HAP-1 (cell line): Measurements from ENCODE around the gene ZMAT3.

ENCODE experiments used
- DNase-seq, 2 experiments: peaks; one replicate each; pipeline ENCODE4 v3.0.0-alpha.2; 2016 to 2020; ENCODE audit warnings: low spot score in 2 of 2
- H3K27me3 ChIP-seq: fragments of 250-450 bp; sonication (Bioruptor Pico); 2 replicates; pipeline ENCODE4 v1.5.1; 2020; ENCODE audit warnings: low read depth, mild to moderate bottlenecking, moderate library complexity
- H3K36me3 ChIP-seq: fragments of 250-450 bp; sonication (Bioruptor Pico); replicated peaks from 2 replicates; pipeline ENCODE4 v1.5.1; 2020; ENCODE audit warnings: mild to moderate bottlenecking
- H3K4me1 ChIP-seq: fragments of 250-450 bp; sonication (Bioruptor Pico); 2 replicates; pipeline ENCODE4 v1.5.1; 2020; ENCODE audit warnings: mild to moderate bottlenecking
- H3K4me3 ChIP-seq: fragments of 250-450 bp; sonication (Bioruptor Pico); 2 replicates; pipeline ENCODE4 v1.5.1; 2020; ENCODE audit warnings: mild to moderate bottlenecking, moderate library complexity
- H3K9me3 ChIP-seq: fragments of 250-450 bp; sonication (Bioruptor Pico); 2 replicates; pipeline ENCODE4 v1.5.1; 2020; ENCODE audit warnings: mild to moderate bottlenecking, moderate library complexity
- in situ Hi-C: fragments of 300-500 bp; cut with MboI; formaldehyde crosslinking; loops from 3 replicates; pipeline ENCODE4 v1.14.3; 2020; ENCODE audit warnings: low sequenced_read_pairs, inconsistent platforms, mixed read lengths

Gene ZMAT3

DNA sequence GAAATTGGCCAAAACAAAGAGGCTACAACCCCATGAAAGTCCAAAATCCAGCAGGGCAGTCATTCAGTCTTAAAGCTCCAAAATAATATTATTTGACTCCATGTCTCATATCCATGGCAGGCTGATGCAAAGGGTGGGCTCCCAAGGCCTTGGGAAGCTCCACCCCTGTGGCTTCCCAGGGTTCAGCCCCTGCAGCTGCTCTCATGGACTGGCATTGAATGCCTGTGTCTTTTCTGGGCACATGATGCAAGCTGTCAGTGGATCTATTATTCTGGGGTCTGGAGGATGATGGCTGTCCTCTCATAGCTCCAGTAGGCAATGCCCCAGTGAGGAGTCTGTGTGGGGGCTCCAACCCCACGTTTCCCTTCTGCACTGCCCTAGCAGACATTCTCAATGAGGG, 81.8 kb downstream of the ZMAT3 start:
- in situ Hi-C loops, result no loop called here

DNA sequence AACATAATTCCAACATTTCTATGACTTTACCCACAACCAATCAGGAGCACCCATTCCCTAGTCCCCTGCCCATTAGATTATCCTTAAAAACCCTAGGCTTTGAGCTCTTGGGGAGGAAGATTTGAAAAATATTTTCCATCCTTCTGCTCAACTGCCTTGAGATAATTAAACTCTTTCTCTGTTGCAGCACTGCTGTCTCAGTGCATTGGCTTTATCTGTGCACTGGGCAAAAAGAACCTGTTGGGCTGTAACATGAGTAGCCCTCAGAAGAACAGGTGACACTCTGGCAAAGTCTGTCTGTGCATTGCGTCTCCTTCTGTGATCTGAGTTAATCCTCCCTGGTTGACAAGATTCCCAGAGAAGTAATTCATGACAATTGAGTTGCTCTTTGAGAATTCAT, 83.9 kb downstream of the ZMAT3 start:
- Histone ChIP-seq H3K27me3 (no peaks in the 10 kb centered on the region), H3K4me1 (peaks cover 10% of the 10 kb centered on the region), H3K36me3 (no peaks in the 10 kb centered on the region), H3K9me3 (peaks cover 20% of the 10 kb centered on the region), H3K4me3 (no peak overlapping the region)
- no peak for DNase-seq
- in situ Hi-C loops, result no loop called here

More for the DNA sequence above, 81.8 kb downstream of the ZMAT3 start:
- Histone ChIP-seq H3K36me3 (no peaks in the 10 kb centered on the region), H3K27me3 (no peaks in the 10 kb centered on the region), H3K4me3 (no peak overlapping the region), H3K4me1 (peaks cover 10% of the 10 kb centered on the region), H3K9me3 (peaks cover 20% of the 10 kb centered on the region)
- no peak for DNase-seq

DNA sequence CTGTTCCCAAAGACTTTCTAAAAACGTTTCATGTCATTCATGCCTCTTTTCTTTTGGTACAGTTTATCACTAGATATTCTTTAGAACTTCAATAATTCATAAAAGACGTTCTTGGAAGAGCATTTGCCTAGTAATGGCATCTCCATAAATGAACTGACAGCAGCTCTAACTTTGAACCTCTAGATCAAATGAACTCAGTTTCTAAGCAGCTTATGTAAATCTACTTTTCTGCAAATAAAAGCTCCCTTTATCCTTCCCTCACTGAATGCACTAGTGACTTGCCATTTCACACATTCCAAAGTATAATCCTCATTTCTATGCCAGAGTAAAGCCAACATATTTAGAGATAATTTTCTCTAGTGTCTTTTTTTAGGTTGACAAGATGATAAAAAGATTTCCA, 85.2 kb downstream of the ZMAT3 start:
- Histone ChIP-seq H3K4me1 (peaks cover 10% of the 10 kb centered on the region), H3K9me3 (peaks cover 20% of the 10 kb centered on the region), H3K27me3 (no peaks in the 10 kb centered on the region), H3K4me3 (no peak overlapping the region), H3K36me3 (no peaks in the 10 kb centered on the region)
- DNase-seq, result peak in 1 of 2 experiments; percentile 97
- in situ Hi-C loops, result no loop called here

DNA sequence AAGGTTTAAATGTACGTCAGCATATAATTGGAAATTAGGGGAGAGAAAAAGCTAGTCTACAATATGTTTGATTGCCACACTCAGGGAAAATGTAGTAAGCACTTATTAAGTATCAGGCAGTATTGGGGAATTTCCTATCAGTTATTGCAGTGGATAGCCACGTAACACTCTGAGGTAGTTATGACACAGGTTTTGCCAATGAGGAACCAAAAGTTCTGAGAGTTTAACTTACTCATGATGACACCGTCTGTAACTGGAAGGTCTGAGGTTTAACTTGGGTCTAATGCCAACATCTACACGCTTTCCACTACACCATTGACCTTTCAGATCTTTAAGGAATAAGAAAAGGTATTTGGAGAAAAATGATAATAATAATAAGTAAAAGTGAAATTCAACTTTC, 89.5 kb downstream of the ZMAT3 start:
- Histone ChIP-seq H3K9me3 (no peaks in the 10 kb centered on the region), H3K4me3 (no peak overlapping the region), H3K4me1 (peaks cover 10% of the 10 kb centered on the region), H3K36me3 (no peaks in the 10 kb centered on the region), H3K27me3 (no peaks in the 10 kb centered on the region)
- DNase-seq, result no peak
- in situ Hi-C loops, result no loop called here

DNA sequence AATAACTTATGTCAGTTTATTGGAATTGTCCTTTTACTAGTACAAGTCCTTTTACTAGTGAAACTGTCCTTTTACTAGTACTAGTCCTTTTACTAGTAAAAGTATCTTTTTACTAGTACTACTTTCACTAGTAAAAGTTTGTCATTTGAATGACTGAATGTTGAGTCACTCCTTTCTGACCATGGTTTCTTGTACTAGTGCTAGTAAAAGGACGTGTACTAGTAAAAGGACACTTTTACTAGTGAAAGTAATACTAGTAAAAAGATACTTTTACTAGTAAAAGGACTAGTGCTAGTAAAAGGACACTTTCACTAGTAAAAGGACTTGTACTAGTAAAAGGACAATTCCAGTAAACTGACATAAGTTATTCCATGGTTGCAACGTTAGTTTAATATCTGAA, 96.3 kb downstream of the ZMAT3 start:
- Histone ChIP-seq H3K27me3 (no peaks in the 10 kb centered on the region), H3K4me1 (no peaks in the 10 kb centered on the region), H3K9me3 (no peaks in the 10 kb centered on the region), H3K4me3 (no peak overlapping the region), H3K36me3 (no peaks in the 10 kb centered on the region)
- DNase-seq, result no peak
- in situ Hi-C loops, result no loop called here

DNA sequence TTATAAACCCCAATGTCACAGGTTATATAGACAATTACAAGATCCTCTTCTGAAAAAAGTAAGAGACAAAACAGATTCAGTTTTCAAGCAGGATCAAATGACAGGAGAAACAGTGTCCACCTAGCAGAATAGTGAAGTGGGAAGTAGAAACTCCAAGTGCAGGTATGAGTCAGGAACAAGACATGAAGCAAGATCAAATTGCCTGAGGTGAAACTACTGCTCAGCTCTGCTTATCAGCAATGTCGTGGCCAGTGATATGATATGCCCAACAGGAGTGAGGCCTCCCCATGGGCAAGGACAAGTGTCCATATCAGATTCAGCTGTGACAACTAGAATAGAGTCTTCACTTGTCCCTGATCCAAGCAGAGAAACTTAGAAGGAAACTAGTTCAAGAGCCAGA, 100.0 kb downstream of the ZMAT3 start:
- Histone ChIP-seq H3K4me1 (no peaks in the 10 kb centered on the region; the same call in 1 of the 2 replicates), H3K4me3 (no peak overlapping the region), H3K9me3 (no peaks in the 10 kb centered on the region), H3K27me3 (no peaks in the 10 kb centered on the region), H3K36me3 (no peaks in the 10 kb centered on the region)
- in situ Hi-C loops, result loop anchor here (25.0 kb wide), 1 partner anchor 534 kb away; no protein-coding TSS in a partner anchor
- DNase-seq, result no peak

DNA sequence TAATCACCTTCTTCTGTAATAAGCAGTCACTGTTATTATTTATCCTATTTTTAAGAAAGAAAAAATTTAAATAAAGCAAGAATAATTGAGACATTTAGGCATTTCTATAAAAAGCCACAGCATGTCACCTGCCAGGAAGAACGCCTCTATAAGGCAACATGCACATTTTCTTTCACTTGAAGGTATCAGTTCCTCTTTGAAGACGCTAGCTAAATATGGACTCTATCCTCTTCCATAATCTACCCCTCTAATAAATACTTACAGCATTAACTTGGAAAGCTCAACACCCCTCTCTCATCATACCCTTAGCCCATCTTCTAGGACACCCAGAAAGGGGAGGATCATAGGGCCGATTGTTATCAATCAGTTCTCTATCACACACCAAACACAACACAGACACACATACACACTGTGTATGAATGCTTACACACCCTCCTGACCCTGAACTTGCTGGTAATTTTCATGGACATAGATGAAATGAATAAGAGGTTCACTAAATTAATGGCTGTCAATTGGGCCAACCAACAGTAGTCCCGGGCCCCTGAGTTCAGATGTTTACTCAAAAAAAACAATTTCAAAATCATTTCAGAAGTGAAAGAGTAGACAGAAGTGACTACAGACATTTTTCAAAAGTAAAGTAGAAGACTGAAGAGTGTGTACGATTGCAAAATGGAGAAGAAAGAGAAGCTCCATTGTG, 102.5 kb downstream of the ZMAT3 start:
- Histone ChIP-seq H3K9me3 (no peaks in the 10 kb centered on the region), H3K27me3 (no peaks in the 10 kb centered on the region), H3K36me3 (no peaks in the 10 kb centered on the region), H3K4me1 (peaks cover 3% of the 10 kb centered on the region), H3K4me3 (no peak overlapping the region)
- in situ Hi-C loops, result loop anchor here (25.0 kb wide), 1 partner anchor 532 kb away; no protein-coding TSS in a partner anchor
- DNase-seq, result no peak
